HepG2 (cell line): ENCODE measurements around the gene RNF183. TPM values are rescaled to one million over a fixed set of nuclear protein-coding genes. Genes with fewer than 3 reads are reported as not detected.

Source experiments
- CBX2 ChIP-seq, 2 experiments: fragments of 200-600 bp in 1 of 2; sonication (generic); formaldehyde crosslinking in 1 of 2; IDR thresholded peaks; 2 replicates each; pipeline versions ENCODE4 v1.7.0 to v1.8.1; 2018 to 2022; ENCODE audit warnings: low read depth in 2 of 2, low read length in 1 of 2, mild to moderate bottlenecking in 1 of 2, missing genetic modification reagents in 1 of 2
- SIN3A ChIP-seq: IDR thresholded peaks from 2 replicates; pipeline ENCODE4 v1.6.1; 2011; ENCODE audit warnings: low read depth, mild to moderate bottlenecking, control low read depth, low read length, borderline replicate concordance
- SP2 ChIP-seq: sonication (generic); formaldehyde crosslinking; IDR thresholded peaks from 2 replicates; pipeline ENCODE4 v1.5.1; 2020; ENCODE audit warnings: mild to moderate bottlenecking, missing genetic modification reagents
- YEATS4 ChIP-seq: sonication (generic); formaldehyde crosslinking; IDR thresholded peaks from 2 replicates; pipeline ENCODE4 v1.4.0; 2020; ENCODE audit warnings: missing genetic modification reagents, borderline replicate concordance
- ZFP1 ChIP-seq: IDR thresholded peaks from 2 replicates; pipeline ENCODE4 v1.6.1; 2016
- ZNF337 ChIP-seq: sonication (generic); formaldehyde crosslinking; IDR thresholded peaks from 2 replicates; pipeline ENCODE4 v1.5.1; 2020; ENCODE audit warnings: missing genetic modification reagents, low read depth, mild to moderate bottlenecking, borderline replicate concordance
- ZNF547 ChIP-seq: sonication (generic); formaldehyde crosslinking; IDR thresholded peaks from 2 replicates; pipeline ENCODE4 v1.5.1; 2020; ENCODE audit warnings: mild to moderate bottlenecking, missing genetic modification reagents
- ZNF589 ChIP-seq: sonication (generic); formaldehyde crosslinking; conservative IDR thresholded peaks from 2 replicates; pipeline ENCODE4 v1.8.0; 2022; ENCODE audit warnings: mild to moderate bottlenecking, moderate library complexity, missing genetic modification reagents
- polyA plus RNA-seq, 8 experiments: library from polyadenylated mRNA; depleted of rRNA in 3 of 8; stranded (reverse) in 7 of 8; unstranded in 1 of 8; fragments of >200 nt; fragmentation: Illumina TruSeq in 4 of 8; extraction: Trizol in 4 of 8; gene quantifications; 2 replicates each; pipeline versions ENCODE4 v1.2.1 to v1.2.3, GENCODE V29; 2011 to 2016; ENCODE audit warnings: low read depth in 4 of 8, missing spikeins in 1 of 8, mixed read lengths in 1 of 8; ENCODE audit not compliant: insufficient read depth in 1 of 8
- total RNA-seq, 5 experiments: library from RNA; depleted of rRNA; stranded (reverse); fragments of >200 nt; fragmentation: Illumina TruSeq; extraction: Trizol; gene quantifications; 2 replicates each; pipeline ENCODE4 v1.2.3, GENCODE V29; 2016; ENCODE audit warnings: low read depth in 1 of 5
- TF ChIP-seq, protein P1 (sequence below): sonication (generic); formaldehyde crosslinking; IDR thresholded peaks from 2 replicates; pipeline ENCODE4 v1.4.0; 2020; ENCODE audit warnings: missing genetic modification reagents, borderline replicate concordance
- TF ChIP-seq, protein P2 (sequence below): sonication (generic); formaldehyde crosslinking; IDR thresholded peaks from 2 replicates; pipeline ENCODE4 v1.4.0; 2020; ENCODE audit warnings: missing genetic modification reagents, borderline replicate concordance
- TF ChIP-seq, protein P3 (sequence below): sonication (generic); formaldehyde crosslinking; IDR thresholded peaks from 2 replicates; pipeline ENCODE4 v1.8.0; 2022; ENCODE audit warnings: mild to moderate bottlenecking, missing genetic modification reagents, moderate library complexity

RNF183 gene
- total and polyA plus RNA-seq, 2 of the 13 experiments (the other 11 are each of a cell fraction or from before 2014, with no cell fraction given): 0.13 to 6.5 TPM

DNA sequence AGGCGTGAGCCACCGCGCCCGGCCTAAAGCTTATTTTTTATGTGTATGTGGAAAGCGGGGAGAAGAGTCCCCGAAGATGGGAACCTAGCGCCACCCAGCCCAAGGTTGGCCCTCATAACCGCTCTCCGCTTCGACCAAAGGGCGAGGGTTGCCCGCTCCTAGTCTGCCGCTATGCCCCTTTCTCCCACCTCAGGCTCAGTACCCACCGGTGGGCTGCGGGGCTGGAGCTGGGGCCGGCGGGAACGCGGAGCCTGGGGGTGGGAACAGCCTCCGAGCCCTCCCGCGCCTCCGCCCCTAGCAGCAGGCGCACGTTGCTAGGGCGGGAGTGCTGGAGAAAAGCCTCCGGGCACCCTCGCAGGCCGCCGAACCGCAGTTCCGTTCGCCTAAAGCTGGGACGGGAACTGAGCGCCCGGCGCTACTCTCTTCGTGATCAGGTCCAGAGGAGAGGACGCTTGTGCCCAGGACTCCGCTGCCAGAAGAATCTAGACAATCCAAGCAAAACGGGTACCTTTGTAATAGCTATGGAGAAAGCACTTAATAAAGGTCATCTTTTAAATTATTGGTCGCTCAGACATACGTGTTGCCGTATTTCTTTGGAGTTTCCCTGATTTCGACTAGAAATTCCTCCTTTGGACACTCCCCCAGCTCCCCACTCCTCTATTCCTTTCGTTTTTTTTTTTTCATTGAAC, 37.0 kb upstream of the RNF183 start, which contains the start of gene WDR31 (continued):
- TF ChIP-seq, protein P1, sequence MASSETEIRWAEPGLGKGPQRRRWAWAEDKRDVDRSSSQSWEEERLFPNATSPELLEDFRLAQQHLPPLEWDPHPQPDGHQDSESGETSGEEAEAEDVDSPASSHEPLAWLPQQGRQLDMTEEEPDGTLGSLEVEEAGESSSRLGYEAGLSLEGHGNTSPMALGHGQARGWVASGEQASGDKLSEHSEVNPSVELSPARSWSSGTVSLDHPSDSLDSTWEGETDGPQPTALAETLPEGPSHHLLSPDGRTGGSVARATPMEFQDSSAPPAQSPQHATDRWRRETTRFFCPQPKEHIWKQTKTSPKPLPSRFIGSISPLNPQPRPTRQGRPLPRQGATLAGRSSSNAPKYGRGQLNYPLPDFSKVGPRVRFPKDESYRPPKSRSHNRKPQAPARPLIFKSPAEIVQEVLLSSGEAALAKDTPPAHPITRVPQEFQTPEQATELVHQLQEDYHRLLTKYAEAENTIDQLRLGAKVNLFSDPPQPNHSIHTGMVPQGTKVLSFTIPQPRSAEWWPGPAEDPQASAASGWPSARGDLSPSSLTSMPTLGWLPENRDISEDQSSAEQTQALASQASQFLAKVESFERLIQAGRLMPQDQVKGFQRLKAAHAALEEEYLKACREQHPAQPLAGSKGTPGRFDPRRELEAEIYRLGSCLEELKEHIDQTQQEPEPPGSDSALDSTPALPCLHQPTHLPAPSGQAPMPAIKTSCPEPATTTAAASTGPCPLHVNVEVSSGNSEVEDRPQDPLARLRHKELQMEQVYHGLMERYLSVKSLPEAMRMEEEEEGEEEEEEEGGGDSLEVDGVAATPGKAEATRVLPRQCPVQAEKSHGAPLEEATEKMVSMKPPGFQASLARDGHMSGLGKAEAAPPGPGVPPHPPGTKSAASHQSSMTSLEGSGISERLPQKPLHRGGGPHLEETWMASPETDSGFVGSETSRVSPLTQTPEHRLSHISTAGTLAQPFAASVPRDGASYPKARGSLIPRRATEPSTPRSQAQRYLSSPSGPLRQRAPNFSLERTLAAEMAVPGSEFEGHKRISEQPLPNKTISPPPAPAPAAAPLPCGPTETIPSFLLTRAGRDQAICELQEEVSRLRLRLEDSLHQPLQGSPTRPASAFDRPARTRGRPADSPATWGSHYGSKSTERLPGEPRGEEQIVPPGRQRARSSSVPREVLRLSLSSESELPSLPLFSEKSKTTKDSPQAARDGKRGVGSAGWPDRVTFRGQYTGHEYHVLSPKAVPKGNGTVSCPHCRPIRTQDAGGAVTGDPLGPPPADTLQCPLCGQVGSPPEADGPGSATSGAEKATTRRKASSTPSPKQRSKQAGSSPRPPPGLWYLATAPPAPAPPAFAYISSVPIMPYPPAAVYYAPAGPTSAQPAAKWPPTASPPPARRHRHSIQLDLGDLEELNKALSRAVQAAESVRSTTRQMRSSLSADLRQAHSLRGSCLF: no peak
- TF ChIP-seq ZNF337 (0 out of 2 replicates have a peak, but pooled peaks have one; percentile 59), ZFP1 (CRISPR knock-in tag) (peak; percentile 86), CBX2 (IDR thresholded peaks at IDR 0.05; ENCODE audit: low read depth, low read length) (no peak), CBX2 (CRISPR knock-in tag; IDR thresholded peaks at IDR 0.05; ENCODE audit: low read depth) (no peak), ZNF589 (CRISPR knock-in tag) (peak; percentile 89), YEATS4 (CRISPR knock-in tag) (peak; percentile 98), SIN3A (peak; percentile 91), SP2 (CRISPR knock-in tag) (0 out of 2 replicates have a peak, but pooled peaks have one; percentile 26), ZNF547 (CRISPR knock-in tag) (peak; percentile 88)
- TF ChIP-seq, protein P2, sequence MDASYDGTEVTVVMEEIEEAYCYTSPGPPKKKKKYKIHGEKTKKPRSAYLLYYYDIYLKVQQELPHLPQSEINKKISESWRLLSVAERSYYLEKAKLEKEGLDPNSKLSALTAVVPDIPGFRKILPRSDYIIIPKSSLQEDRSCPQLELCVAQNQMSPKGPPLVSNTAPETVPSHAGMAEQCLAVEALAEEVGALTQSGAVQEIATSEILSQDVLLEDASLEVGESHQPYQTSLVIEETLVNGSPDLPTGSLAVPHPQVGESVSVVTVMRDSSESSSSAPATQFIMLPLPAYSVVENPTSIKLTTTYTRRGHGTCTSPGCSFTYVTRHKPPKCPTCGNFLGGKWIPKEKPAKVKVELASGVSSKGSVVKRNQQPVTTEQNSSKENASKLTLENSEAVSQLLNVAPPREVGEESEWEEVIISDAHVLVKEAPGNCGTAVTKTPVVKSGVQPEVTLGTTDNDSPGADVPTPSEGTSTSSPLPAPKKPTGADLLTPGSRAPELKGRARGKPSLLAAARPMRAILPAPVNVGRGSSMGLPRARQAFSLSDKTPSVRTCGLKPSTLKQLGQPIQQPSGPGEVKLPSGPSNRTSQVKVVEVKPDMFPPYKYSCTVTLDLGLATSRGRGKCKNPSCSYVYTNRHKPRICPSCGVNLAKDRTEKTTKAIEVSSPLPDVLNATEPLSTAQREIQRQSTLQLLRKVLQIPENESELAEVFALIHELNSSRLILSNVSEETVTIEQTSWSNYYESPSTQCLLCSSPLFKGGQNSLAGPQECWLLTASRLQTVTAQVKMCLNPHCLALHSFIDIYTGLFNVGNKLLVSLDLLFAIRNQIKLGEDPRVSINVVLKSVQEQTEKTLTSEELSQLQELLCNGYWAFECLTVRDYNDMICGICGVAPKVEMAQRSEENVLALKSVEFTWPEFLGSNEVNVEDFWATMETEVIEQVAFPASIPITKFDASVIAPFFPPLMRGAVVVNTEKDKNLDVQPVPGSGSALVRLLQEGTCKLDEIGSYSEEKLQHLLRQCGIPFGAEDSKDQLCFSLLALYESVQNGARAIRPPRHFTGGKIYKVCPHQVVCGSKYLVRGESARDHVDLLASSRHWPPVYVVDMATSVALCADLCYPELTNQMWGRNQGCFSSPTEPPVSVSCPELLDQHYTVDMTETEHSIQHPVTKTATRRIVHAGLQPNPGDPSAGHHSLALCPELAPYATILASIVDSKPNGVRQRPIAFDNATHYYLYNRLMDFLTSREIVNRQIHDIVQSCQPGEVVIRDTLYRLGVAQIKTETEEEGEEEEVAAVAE: peak; percentile 88; the same call in 1 of the 2 replicates
- TF ChIP-seq, protein P3, sequence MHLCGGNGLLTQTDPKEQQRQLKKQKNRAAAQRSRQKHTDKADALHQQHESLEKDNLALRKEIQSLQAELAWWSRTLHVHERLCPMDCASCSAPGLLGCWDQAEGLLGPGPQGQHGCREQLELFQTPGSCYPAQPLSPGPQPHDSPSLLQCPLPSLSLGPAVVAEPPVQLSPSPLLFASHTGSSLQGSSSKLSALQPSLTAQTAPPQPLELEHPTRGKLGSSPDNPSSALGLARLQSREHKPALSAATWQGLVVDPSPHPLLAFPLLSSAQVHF (CRISPR knock-in tag): peak; percentile 61; the same call in 1 of the 2 replicates
